Measurements from ENCODE around the gene MAD1L1. TPM values are rescaled to one million over a fixed set of nuclear protein-coding genes. Genes with fewer than 3 reads are reported as not detected.
"Not testable (repeated sequence)": the region's sequence is repeated elsewhere in the genome, so short reads cannot be mapped to it uniquely, and the experiment has no call there.

Gene MAD1L1
- polyA plus RNA-seq, 6 donors from 2014 or later, result 109 to 209 (median 158) TPM

GRCh38 chr7:1975179-1975578 is 257.6 kb downstream of the MAD1L1 start:
- H3K4me1 Mint-ChIP-seq, result peaks cover 20 to 47% (median 25%) of the 10 kb centered on the region in 3 donors
- no peaks in the 10 kb centered on the region for H3K9me3 Mint-ChIP-seq
- H3K36me3 Mint-ChIP-seq, result peaks cover 9 to 18% of the 10 kb centered on the region in 2 donors
- no peak for ATAC-seq (ENCODE audit: low read depth in 2 of 2)
- no peak overlapping the region for H3K4me3 Mint-ChIP-seq
- H3K27ac Mint-ChIP-seq, result peak overlapping the region in 4 of 6 donors; percentile 25 to 78 (median 70)
- no peaks in the 10 kb centered on the region for H3K27me3 Mint-ChIP-seq
- DNase-seq, result no peak

- Mint-ChIP-seq H3K27ac (peak overlapping the region in 5 of 6 donors; percentile 27 to 79 (median 49)), H3K4me3 (no peak overlapping the region), H3K4me1 (peaks cover 20 to 47% (median 25%) of the 10 kb centered on the region in 3 donors), H3K9me3 (no peaks in the 10 kb centered on the region), H3K27me3 (no peaks in the 10 kb centered on the region), H3K36me3 (peaks cover 9 to 18% of the 10 kb centered on the region in 2 donors)
- DNase-seq, result no peak
- ATAC-seq (ENCODE audit: low read depth in 2 of 2), result no peak
Measured at GRCh38 chr7:1974290-1975101, 258.2 kb downstream of the MAD1L1 start.

GRCh38 chr7:1973321-1974251 is 259.2 kb downstream of the MAD1L1 start:
- H3K27me3 Mint-ChIP-seq, result no peaks in the 10 kb centered on the region

GRCh38 chr7:1972744-1973143 is 260.0 kb downstream of the MAD1L1 start:
- ATAC-seq (ENCODE audit: low read depth in 2 of 2) (no peak), DNase-seq (no peak)
- Mint-ChIP-seq H3K4me1 (peaks cover 15 to 41% (median 35%) of the 10 kb centered on the region in 3 donors), H3K4me3 (peak overlapping the region in 2 of 8 donors; percentile 10 to 55), H3K27ac (peak overlapping the region in 4 of 6 donors; percentile 12 to 78 (median 46)), H3K9me3 (no peaks in the 10 kb centered on the region), H3K27me3 (no peaks in the 10 kb centered on the region), H3K36me3 (peaks cover 9 to 23% of the 10 kb centered on the region in 2 donors)

More at GRCh38 chr7:1973321-1974251, 259.2 kb downstream of the MAD1L1 start:
- H3K27ac Mint-ChIP-seq, result peak overlapping the region in 4 of 6 donors; percentile 12 to 74 (median 36)
- H3K36me3 Mint-ChIP-seq, result peaks cover 9 to 18% of the 10 kb centered on the region in 2 donors
- H3K9me3 Mint-ChIP-seq, result no peaks in the 10 kb centered on the region
- ATAC-seq (ENCODE audit: low read depth in 2 of 2) (no peak), DNase-seq (no peak)
- peaks cover 19 to 45% (median 33%) of the 10 kb centered on the region in 3 donors for H3K4me1 Mint-ChIP-seq
- H3K4me3 Mint-ChIP-seq, result peak overlapping the region in 1 of 8 donors; percentile 47

GRCh38 chr7:1971946-1972654 is 260.6 kb downstream of the MAD1L1 start:
- no peak for DNase-seq

DNA sequence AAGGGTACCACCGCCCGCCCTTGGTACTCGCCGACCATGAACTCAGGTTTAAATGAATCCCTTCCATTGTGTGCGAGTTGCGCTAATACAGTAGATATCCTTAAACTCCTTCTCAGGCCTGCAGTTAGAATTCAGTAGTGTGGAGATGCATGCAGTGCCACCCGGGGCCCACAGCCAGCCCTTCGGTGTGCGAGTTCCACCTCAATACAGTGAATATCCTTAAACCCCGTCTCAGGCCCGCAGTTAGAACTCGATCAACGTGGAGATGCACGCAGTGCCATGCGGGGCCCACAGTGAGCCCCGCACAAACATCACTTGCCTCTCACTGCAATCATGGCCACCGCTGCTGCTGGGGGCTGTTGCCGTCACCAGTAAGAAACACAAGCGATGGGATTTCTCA is 261.9 kb downstream of the MAD1L1 start:
- peak overlapping the region in 2 of 6 donors; percentile 42 to 62 for H3K27ac Mint-ChIP-seq

More at GRCh38 chr7:1971946-1972654, 260.6 kb downstream of the MAD1L1 start:
- H3K4me3 Mint-ChIP-seq, result no peak overlapping the region
- H3K27ac Mint-ChIP-seq, result peak overlapping the region in 4 of 6 donors; percentile 16 to 78 (median 68)
- H3K9me3 Mint-ChIP-seq, result peaks cover 0 to 2% (median 0%) of the 10 kb centered on the region in 7 donors
- H3K4me1 Mint-ChIP-seq, result peaks cover 21 to 46% (median 41%) of the 10 kb centered on the region in 3 donors
- no peak for ATAC-seq (ENCODE audit: low read depth in 2 of 2)
- no peaks in the 10 kb centered on the region for H3K27me3 Mint-ChIP-seq
- peaks cover 9 to 29% of the 10 kb centered on the region in 2 donors for H3K36me3 Mint-ChIP-seq

GRCh38 chr7:1970285-1970660 is 262.5 kb downstream of the MAD1L1 start:
- H3K9me3 Mint-ChIP-seq; H3K27me3 Mint-ChIP-seq; DNase-seq; ATAC-seq (ENCODE audit: low read depth in 2 of 2): not testable (repeated sequence)
- peaks cover 0 to 20% of the 10 kb centered on the region in 2 donors for H3K36me3 Mint-ChIP-seq
- peak overlapping the region in 4 of 6 donors; percentile 59 to 92 (median 74) for H3K27ac Mint-ChIP-seq
- H3K4me3 Mint-ChIP-seq, result peak overlapping the region in 1 of 8 donors; percentile 41
- H3K4me1 Mint-ChIP-seq, result peaks cover 28 to 45% (median 45%) of the 10 kb centered on the region in 3 donors

More for the DNA sequence above, 261.9 kb downstream of the MAD1L1 start:
- no peaks in the 10 kb centered on the region for H3K27me3 Mint-ChIP-seq
- peaks cover under 1 to 23% of the 10 kb centered on the region in 2 donors for H3K36me3 Mint-ChIP-seq
- H3K4me1 Mint-ChIP-seq, result peaks cover 28 to 50% (median 45%) of the 10 kb centered on the region in 3 donors
- peaks cover 0 to 2% (median 0%) of the 10 kb centered on the region in 7 donors for H3K9me3 Mint-ChIP-seq
- no peak for DNase-seq
- ATAC-seq (ENCODE audit: low read depth in 2 of 2), result no peak
- H3K4me3 Mint-ChIP-seq, result no peak overlapping the region

- DNase-seq (peak; percentile 33), ATAC-seq (ENCODE audit: low read depth in 2 of 2) (peak; percentile 27 to 31)
- H3K4me3 Mint-ChIP-seq, result peak overlapping the region in 7 of 8 donors; percentile 11 to 77 (median 65)
- peaks cover 0 to 2% (median 0%) of the 10 kb centered on the region in 7 donors for H3K9me3 Mint-ChIP-seq
- peaks cover 0 to 20% of the 10 kb centered on the region in 2 donors for H3K36me3 Mint-ChIP-seq
- H3K4me1 Mint-ChIP-seq, result peaks cover 28 to 45% (median 45%) of the 10 kb centered on the region in 3 donors
- no peaks in the 10 kb centered on the region for H3K27me3 Mint-ChIP-seq
- H3K27ac Mint-ChIP-seq, result peak overlapping the region; percentile 59 to 92 (median 73)
Measured at GRCh38 chr7:1969459-1970284, 263.1 kb downstream of the MAD1L1 start.

- Mint-ChIP-seq H3K27ac (peak overlapping the region; percentile 74 to 98 (median 96)), H3K4me3 (peak overlapping the region in 3 of 8 donors; percentile 5 to 55 (median 40))
- ATAC-seq (ENCODE audit: low read depth in 2 of 2), result no peak
Measured at GRCh38 chr7:1968397-1969111, 264.2 kb downstream of the MAD1L1 start.

DNA sequence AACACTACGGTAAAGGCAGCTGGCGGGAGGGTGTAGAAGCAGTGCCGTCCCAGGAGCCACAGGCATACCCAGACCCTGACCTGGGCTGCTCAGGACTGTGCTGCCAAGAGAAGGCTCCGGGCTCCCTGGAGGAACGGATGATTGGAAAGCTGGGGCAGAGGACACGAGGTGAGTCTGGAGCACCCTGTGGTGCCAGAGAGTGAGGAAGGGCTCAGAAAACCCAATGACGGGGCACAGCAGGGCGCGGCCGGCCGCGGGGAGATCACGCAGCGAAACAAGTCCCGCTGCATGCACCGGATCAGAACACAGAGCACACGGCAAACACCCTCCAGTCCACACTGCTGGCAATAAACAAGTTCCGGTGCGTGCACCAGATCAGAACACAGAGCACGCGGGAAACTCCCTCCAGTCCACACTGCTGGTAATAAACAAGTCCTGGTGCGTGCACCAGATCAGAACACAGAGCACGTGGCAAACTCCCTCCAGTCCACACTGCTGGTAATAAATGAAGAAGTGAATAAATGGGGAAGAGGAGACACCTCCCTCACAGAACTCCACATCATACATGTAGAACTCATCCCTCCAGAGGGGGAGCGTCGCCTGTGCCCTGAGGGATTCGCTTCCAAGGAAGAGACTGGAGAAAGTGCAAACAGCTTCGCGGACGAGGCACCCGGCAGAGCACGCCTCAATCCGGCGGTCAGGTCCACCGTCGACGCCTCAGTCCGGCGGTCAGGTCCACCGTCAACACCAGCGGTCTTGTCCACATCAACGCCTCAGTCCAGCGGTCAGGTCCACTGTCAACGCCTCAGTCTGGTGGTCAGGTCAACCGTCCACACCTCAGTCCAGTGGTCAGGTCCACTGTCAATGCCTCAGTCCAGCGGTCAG is 265.0 kb downstream of the MAD1L1 start:
- H3K36me3 Mint-ChIP-seq, result peaks cover 2 to 16% of the 10 kb centered on the region in 2 donors
- peak overlapping the region; percentile 12 to 70 (median 49) for H3K4me3 Mint-ChIP-seq
- ATAC-seq (ENCODE audit: low read depth in 2 of 2), result peak; percentile 89 to 90
- H3K9me3 Mint-ChIP-seq, result peaks cover 0 to 2% (median 0%) of the 10 kb centered on the region in 7 donors
- H3K27me3 Mint-ChIP-seq, result no peaks in the 10 kb centered on the region
- peak; percentile 43 for DNase-seq
- H3K4me1 Mint-ChIP-seq, result peaks cover 27 to 43% (median 33%) of the 10 kb centered on the region in 3 donors
- H3K27ac Mint-ChIP-seq, result peak overlapping the region; percentile 90 to 98 (median 96)

More at GRCh38 chr7:1968397-1969111, 264.2 kb downstream of the MAD1L1 start:
- Mint-ChIP-seq H3K27me3 (no peaks in the 10 kb centered on the region), H3K4me1 (peaks cover 28 to 43% (median 39%) of the 10 kb centered on the region in 3 donors), H3K36me3 (peaks cover 0 to 20% of the 10 kb centered on the region in 2 donors), H3K9me3 (peaks cover 0 to 2% (median 0%) of the 10 kb centered on the region in 7 donors)
- no peak for DNase-seq

Data from naive B cell (primary cell).